GM12878 (cell line): ENCODE data around the gene SHC4. TPM values are rescaled to one million over a fixed set of nuclear protein-coding genes. Genes with fewer than 3 reads are reported as not detected.

Source experiments
- ATAC-seq: fragments of 200-7000 bp; cut with Tn5 transposase; 3 replicates; pipeline ENCODE4 v1.9.1; 2020; ENCODE audit warnings: mild to moderate bottlenecking, moderate library complexity
- BruUV-seq: library from RNA; stranded (reverse); fragments of 400-500 nt; replicated peaks from 2 replicates; lab custom pipeline; 2021; lab: Mats Ljungman, UMichigan
- CTCF ChIA-PET: fragments of 300-600 bp; sonication (Branson Sonifier 250); formaldehyde crosslinking; extraction: SDS; loops from one replicate; lab custom pipeline; 2021; ENCODE audit warnings: inconsistent platforms; lab: Yijun Ruan, JAX
- POLR2A ChIA-PET: fragments of 350-600 bp; formaldehyde crosslinking; extraction: SDS; loops from one replicate; lab custom pipeline; 2021; ENCODE audit warnings: inconsistent platforms; lab: Charles Lee
- RAD21 ChIA-PET: fragments of 300-600 bp; sonication (Branson Sonifier 250); formaldehyde crosslinking; loops from one replicate; lab custom pipeline; 2023; ENCODE audit warnings: antibody characterized with exemption; ENCODE audit not compliant: unreplicated experiment; lab: Charles Lee
- SMC1A ChIA-PET: fragments of 300-600 bp; sonication (Branson Sonifier 250); formaldehyde crosslinking; loops from one replicate; lab custom pipeline; 2023; ENCODE audit not compliant: unreplicated experiment, uncharacterized antibody; lab: Charles Lee
- DNase-seq: peaks from one replicate; pipeline ENCODE4 v3.0.0-alpha.2; 2011; ENCODE audit warnings: low read depth, low spot score
- FAIRE-seq: peaks from 3 replicates; lab custom pipeline; 2011; peaks lifted over from hg19 to GRCh38; lab: Jason Lieb, UNC
- H2AFZ ChIP-seq: 2 replicates; pipeline ENCODE4 v1.6.0; 2011; ENCODE audit warnings: low read depth, low read length, control low read depth; ENCODE audit not compliant: control insufficient read depth
- H3K27ac ChIP-seq: 2 replicates; pipeline ENCODE4 v1.5.1; 2011; ENCODE audit warnings: control low read depth; ENCODE audit not compliant: control insufficient read depth, insufficient read depth
- H3K27me3 ChIP-seq, 2 experiments: replicated peaks in 1 of 2; 2 replicates each; pipeline versions ENCODE4 v1.6.0 to v1.6.1; 2011; ENCODE audit warnings: low read length in 1 of 2; ENCODE audit not compliant: control insufficient read depth in 2 of 2, insufficient read depth in 2 of 2
- H3K36me3 ChIP-seq, 2 experiments: 2 replicates each; pipeline ENCODE4 v1.5.1; 2011; ENCODE audit warnings: low read length in 1 of 2; ENCODE audit not compliant: control insufficient read depth in 2 of 2, insufficient read depth in 2 of 2
- H3K4me1 ChIP-seq: 2 replicates; pipeline ENCODE4 v1.6.1; 2011; ENCODE audit warnings: mild to moderate bottlenecking, low read length, moderate library complexity, mixed read lengths; ENCODE audit not compliant: control insufficient read depth, insufficient read depth
- H3K4me2 ChIP-seq: 2 replicates; pipeline ENCODE4 v1.6.0; 2011; ENCODE audit warnings: control low read depth; ENCODE audit not compliant: control insufficient read depth, insufficient read depth
- H3K4me3 ChIP-seq: fragments of 200-600 bp; sonication (generic); 2 replicates; pipeline ENCODE4 v1.5.1; 2016
- H3K79me2 ChIP-seq: 2 replicates; pipeline ENCODE4 v1.6.0; 2011; ENCODE audit warnings: low read length; ENCODE audit not compliant: control insufficient read depth, insufficient read depth
- H3K9ac ChIP-seq: 2 replicates; pipeline ENCODE4 v1.8.0; 2011; ENCODE audit warnings: low read length, control low read depth, mixed read lengths; ENCODE audit not compliant: control insufficient read depth, insufficient read depth
- H3K9me3 ChIP-seq: replicated peaks from 3 replicates; pipeline ENCODE4 v1.5.1; 2011; ENCODE audit warnings: mild to moderate bottlenecking, low read length; ENCODE audit not compliant: control insufficient read depth, insufficient read depth
- H4K20me1 ChIP-seq: 2 replicates; pipeline ENCODE4 v1.6.0; 2011; ENCODE audit not compliant: control insufficient read depth, insufficient read depth
- CHD1 ChIP-seq: IDR thresholded peaks from 2 replicates; pipeline ENCODE4 v1.6.1; 2012; ENCODE audit warnings: low read depth, low read length, improper control_type of control experiment
- DPF2 ChIP-seq: fragments of 450-650 bp; IDR thresholded peaks from 2 replicates; pipeline ENCODE4 v1.6.1; 2017; ENCODE audit warnings: mild to moderate bottlenecking
- EGR1 ChIP-seq, 2 experiments: IDR thresholded peaks; 1 replicate in 1 of 2; 2 replicates in 1 of 2; pipeline ENCODE4 v1.6.1; 2011 to 2012; ENCODE audit warnings: low read depth in 2 of 2, low read length in 2 of 2, borderline replicate concordance in 1 of 2, mild to moderate bottlenecking in 1 of 2, moderate library complexity in 1 of 2
- ETV6 ChIP-seq, 2 experiments: fragments of 450-650 bp in 1 of 2; IDR thresholded peaks in 1 of 2; conservative IDR thresholded peaks in 1 of 2; 2 replicates each; pipeline ENCODE4 v1.6.1; 2014; ENCODE audit warnings: antibody characterized with exemption in 1 of 2, borderline replicate concordance in 1 of 2, low read depth in 1 of 2, mild to moderate bottlenecking in 1 of 2, moderate library complexity in 1 of 2
- KDM1A ChIP-seq: fragments of 200-600 bp; sonication (generic); IDR thresholded peaks from 2 replicates; pipeline ENCODE4 v1.6.1; 2016; ENCODE audit warnings: borderline replicate concordance
- MEF2A ChIP-seq: IDR thresholded peaks from 2 replicates; pipeline ENCODE4 v1.6.1; 2011; ENCODE audit warnings: low read depth, mild to moderate bottlenecking, low read length, moderate library complexity; ENCODE audit not compliant: insufficient read depth
- NBN ChIP-seq: fragments of 450-650 bp; IDR thresholded peaks from 2 replicates; pipeline ENCODE4 v1.6.1; 2016
- NFYB ChIP-seq: IDR thresholded peaks from 2 replicates; pipeline ENCODE4 v1.6.1; 2011; ENCODE audit warnings: low read depth, mild to moderate bottlenecking, low read length, improper control_type of control experiment, moderate library complexity; ENCODE audit not compliant: insufficient read depth
- RAD51 ChIP-seq: fragments of 450-650 bp; IDR thresholded peaks from 2 replicates; pipeline ENCODE4 v1.6.1; 2016; ENCODE audit warnings: moderate library complexity, mild to moderate bottlenecking, inconsistent platforms
- SMAD1 ChIP-seq: fragments of 450-650 bp; IDR thresholded peaks from 2 replicates; pipeline ENCODE4 v1.6.1; 2018; ENCODE audit warnings: mild to moderate bottlenecking, low read depth; ENCODE audit not compliant: partially characterized antibody
- STAT3 ChIP-seq: IDR thresholded peaks from 2 replicates; pipeline ENCODE4 v1.6.1; 2011; ENCODE audit warnings: low read depth, low read length, improper control_type of control experiment
- TBL1XR1 ChIP-seq: IDR thresholded peaks from 2 replicates; pipeline ENCODE4 v1.6.1; 2012; ENCODE audit warnings: low read depth, low read length, improper control_type of control experiment
- YY1 ChIP-seq: IDR thresholded peaks from 2 replicates; pipeline ENCODE4 v1.6.1; 2011; ENCODE audit warnings: low read depth, mild to moderate bottlenecking, low read length
- ZNF207 ChIP-seq: fragments of 450-650 bp; IDR thresholded peaks from 2 replicates; pipeline ENCODE4 v1.6.1; 2014; ENCODE audit warnings: antibody characterized with exemption, mild to moderate bottlenecking, borderline replicate concordance
- WGBS: methylation state at CpG from one replicate; pipeline ENCODE4 v1.1.6; 2016; ENCODE audit warnings: low lambda C conversion rate; ENCODE audit not compliant: insufficient replicate concordance, insufficient coverage; ENCODE audit errors: missing lambda C conversion rate; 5-methylcytosine and 5-hydroxymethylcytosine counted together
- in situ Hi-C: fragments of 300-500 bp; cut with MboI; formaldehyde crosslinking; loops from 9 replicates; pipeline ENCODE4 v1.14.3; 2018; ENCODE audit warnings: mixed read lengths
- intact Hi-C: fragments of 100-400 bp; cut with micrococcal nuclease; formaldehyde crosslinking; loops from one replicate; pipeline ENCODE4 v1.14.2; 2022; ENCODE audit not compliant: unreplicated experiment
- polyA plus RNA-seq, 11 experiments: library from polyadenylated mRNA; depleted of rRNA in 4 of 11; unstranded in 6 of 11; stranded (reverse) in 5 of 11; fragments of >200 nt; fragmentation: Nextera tagmentation in 4 of 11; fragmentation: Illumina TruSeq in 1 of 11; extraction: Ambion mirVana in 4 of 11; extraction: Trizol in 1 of 11; gene quantifications; 1 replicate in 1 of 11; 2 replicates in 10 of 11; pipeline versions ENCODE4 v1.2.1 to v1.2.3, GENCODE V29; 2011 to 2016; ENCODE audit warnings: inconsistent platforms in 2 of 11, missing spikeins in 2 of 11, low read depth in 1 of 11
- total RNA-seq, 4 experiments: library from RNA; depleted of rRNA in 3 of 4; stranded (reverse); fragments of >200 nt in 3 of 4; fragmentation: Illumina TruSeq in 1 of 4; extraction: Trizol in 1 of 4; gene quantifications; 2 replicates each; pipeline versions ENCODE4 v1.2.1 to v1.2.3, GENCODE V29; 2013 to 2021
- TF ChIP-seq, protein P1 (sequence below): fragments of 450-650 bp; IDR thresholded peaks from 2 replicates; pipeline ENCODE4 v1.6.1; 2017; ENCODE audit warnings: mild to moderate bottlenecking, moderate library complexity
- TF ChIP-seq, protein P2 (sequence below): fragments of 450-650 bp; IDR thresholded peaks from 2 replicates; pipeline ENCODE4 v1.6.1; 2017; ENCODE audit warnings: mild to moderate bottlenecking

The SHC4 gene
- total and polyA plus RNA-seq, 10 of the 15 experiments (the other 5 are each of a cell fraction or from before 2014, with no cell fraction given) = 0.04 to 0.87 (median 0.14) TPM

DNA sequence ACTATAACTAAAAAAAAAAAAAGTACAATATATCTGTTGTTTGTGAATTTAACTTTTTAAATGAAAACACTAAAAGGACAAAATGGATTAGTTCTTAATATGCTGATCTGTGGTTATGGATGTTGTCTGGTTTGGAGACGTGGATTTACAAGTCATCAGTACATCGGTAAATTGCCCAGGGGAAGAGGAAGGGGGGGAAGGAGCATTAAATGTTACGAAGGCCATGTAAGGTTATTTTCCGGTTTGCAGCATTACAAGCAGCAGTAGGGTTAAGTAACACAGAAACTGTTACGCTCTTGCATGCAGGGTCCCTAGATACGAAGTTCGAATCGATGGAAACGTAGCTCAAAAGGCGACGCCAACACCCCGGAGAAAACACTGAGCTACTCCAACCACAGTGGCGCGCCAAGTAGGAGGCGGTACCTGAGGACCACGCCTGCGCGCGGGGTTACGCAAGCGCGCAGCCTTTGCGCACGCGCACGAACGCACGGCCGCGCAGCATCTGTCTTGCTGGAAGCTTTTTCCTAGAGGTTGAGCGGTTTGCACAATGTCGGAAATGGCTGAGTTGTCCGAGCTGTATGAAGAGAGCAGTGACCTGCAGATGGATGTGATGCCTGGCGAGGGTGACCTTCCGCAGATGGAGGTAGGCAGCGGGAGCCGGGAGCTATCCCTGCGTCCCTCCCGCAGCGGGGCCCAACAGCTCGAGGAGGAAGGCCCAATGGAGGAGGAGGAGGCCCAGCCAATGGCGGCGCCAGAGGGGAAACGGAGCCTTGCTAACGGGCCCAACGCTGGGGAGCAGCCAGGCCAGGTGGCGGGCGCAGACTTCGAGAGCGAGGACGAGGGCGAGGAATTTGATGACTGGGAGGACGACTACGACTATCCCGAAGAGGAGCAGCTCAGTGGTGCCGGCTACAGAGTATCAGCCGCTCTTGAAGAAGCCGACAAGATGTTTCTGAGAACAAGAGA is 85.8 kb downstream of the SHC4 start, which contains the start of gene EID1:
EID1 (plus strand) TSS at position 505 of the 966 bp plus-strand sequence; CDS start at position 548, 43 bp downstream.
- ATAC-seq (peak; percentile 94), FAIRE-seq (peak; percentile 64), DNase-seq (peak; percentile 87)
- intact Hi-C loops = loop anchor here (2.0 kb wide), 1 partner anchor 63 kb away; no protein-coding TSS in a partner anchor
- RAD21 ChIA-PET = interaction anchor here (0.7 to 3.0 kb wide), 22 partner anchors 10 to 1267 kb away, joined by 3 to 25 read pairs (median 4); partner anchors contain the start of genes CEP152, COPS2 and SHC4
- Histone ChIP-seq H3K4me1 (peaks cover 4% of the 10 kb centered on the region), H3K9me3 (no peaks in the 10 kb centered on the region), H3K27me3 (no peaks in the 10 kb centered on the region), H4K20me1 (no peaks in the 10 kb centered on the region; the same call in 1 of the 2 replicates), H3K36me3 (no peaks in the 10 kb centered on the region), H3K4me2 (peak within 1 kb of the TSS; percentile 77), H2AFZ (peak within 1 kb of the TSS; percentile 94), H3K9ac (peak within 1 kb of the TSS; percentile 89), H3K79me2 (peaks cover 26% of the 10 kb centered on the region), H3K4me3 (peak within 1 kb of the TSS; percentile 67), H3K27ac (peak within 1 kb of the TSS; percentile 85)
- POLR2A ChIA-PET = interaction anchor here (0.6 to 1.5 kb wide), 14 partner anchors 10 to 539 kb away, joined by 3 to 7 read pairs (median 4); partner anchors contain the start of genes CEP152 and COPS2
- TSS peak; percentile 92 for BruUV-seq
- in situ Hi-C loops = loop anchor here (10.0 kb wide), 1 partner anchor 747 kb away; the partner anchor contains the start of genes DTWD1 and FAM227B
- 1% methylated on average over 58 of the region's 58 CpGs for WGBS
- SMC1A ChIA-PET = interaction anchor here (0.6 to 7.1 kb wide), 26 partner anchors 9 to 1104 kb away, joined by 3 to 55 read pairs (median 4); partner anchors contain the start of gene SHC4
- CTCF ChIA-PET = interaction anchor here (0.6 to 4.7 kb wide), 20 partner anchors 10 to 1267 kb away, joined by 3 to 38 read pairs (median 4); partner anchors contain the start of genes CEP152, COPS2 and SECISBP2L
- TF ChIP-seq TBL1XR1 = peak; percentile 59; the same call in 1 of the 2 replicates
- no peak for TF ChIP-seq MEF2A
- TF ChIP-seq, protein P1, sequence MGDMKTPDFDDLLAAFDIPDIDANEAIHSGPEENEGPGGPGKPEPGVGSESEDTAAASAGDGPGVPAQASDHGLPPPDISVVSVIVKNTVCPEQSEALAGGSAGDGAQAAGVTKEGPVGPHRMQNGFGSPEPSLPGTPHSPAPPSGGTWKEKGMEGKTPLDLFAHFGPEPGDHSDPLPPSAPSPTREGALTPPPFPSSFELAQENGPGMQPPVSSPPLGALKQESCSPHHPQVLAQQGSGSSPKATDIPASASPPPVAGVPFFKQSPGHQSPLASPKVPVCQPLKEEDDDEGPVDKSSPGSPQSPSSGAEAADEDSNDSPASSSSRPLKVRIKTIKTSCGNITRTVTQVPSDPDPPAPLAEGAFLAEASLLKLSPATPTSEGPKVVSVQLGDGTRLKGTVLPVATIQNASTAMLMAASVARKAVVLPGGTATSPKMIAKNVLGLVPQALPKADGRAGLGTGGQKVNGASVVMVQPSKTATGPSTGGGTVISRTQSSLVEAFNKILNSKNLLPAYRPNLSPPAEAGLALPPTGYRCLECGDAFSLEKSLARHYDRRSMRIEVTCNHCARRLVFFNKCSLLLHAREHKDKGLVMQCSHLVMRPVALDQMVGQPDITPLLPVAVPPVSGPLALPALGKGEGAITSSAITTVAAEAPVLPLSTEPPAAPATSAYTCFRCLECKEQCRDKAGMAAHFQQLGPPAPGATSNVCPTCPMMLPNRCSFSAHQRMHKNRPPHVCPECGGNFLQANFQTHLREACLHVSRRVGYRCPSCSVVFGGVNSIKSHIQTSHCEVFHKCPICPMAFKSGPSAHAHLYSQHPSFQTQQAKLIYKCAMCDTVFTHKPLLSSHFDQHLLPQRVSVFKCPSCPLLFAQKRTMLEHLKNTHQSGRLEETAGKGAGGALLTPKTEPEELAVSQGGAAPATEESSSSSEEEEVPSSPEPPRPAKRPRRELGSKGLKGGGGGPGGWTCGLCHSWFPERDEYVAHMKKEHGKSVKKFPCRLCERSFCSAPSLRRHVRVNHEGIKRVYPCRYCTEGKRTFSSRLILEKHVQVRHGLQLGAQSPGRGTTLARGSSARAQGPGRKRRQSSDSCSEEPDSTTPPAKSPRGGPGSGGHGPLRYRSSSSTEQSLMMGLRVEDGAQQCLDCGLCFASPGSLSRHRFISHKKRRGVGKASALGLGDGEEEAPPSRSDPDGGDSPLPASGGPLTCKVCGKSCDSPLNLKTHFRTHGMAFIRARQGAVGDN = peak; percentile 94
- peak; percentile 75; the same call in 1 of the 2 replicates for TF ChIP-seq ZNF207
- TF ChIP-seq NBN = peak; percentile 70; the same call in 1 of the 2 replicates
- peak; percentile 23 for TF ChIP-seq SMAD1
- no peak for TF ChIP-seq RAD51
- TF ChIP-seq KDM1A = no peak
- no peak for TF ChIP-seq CHD1
- no peak for TF ChIP-seq ETV6 (conservative IDR thresholded peaks at IDR 0.05 in 1 of 2, IDR thresholded peaks at IDR 0.05 in 1 of 2; ENCODE audit: borderline replicate concordance in 1 of 2, low read depth in 1 of 2)
- TF ChIP-seq, protein P2, sequence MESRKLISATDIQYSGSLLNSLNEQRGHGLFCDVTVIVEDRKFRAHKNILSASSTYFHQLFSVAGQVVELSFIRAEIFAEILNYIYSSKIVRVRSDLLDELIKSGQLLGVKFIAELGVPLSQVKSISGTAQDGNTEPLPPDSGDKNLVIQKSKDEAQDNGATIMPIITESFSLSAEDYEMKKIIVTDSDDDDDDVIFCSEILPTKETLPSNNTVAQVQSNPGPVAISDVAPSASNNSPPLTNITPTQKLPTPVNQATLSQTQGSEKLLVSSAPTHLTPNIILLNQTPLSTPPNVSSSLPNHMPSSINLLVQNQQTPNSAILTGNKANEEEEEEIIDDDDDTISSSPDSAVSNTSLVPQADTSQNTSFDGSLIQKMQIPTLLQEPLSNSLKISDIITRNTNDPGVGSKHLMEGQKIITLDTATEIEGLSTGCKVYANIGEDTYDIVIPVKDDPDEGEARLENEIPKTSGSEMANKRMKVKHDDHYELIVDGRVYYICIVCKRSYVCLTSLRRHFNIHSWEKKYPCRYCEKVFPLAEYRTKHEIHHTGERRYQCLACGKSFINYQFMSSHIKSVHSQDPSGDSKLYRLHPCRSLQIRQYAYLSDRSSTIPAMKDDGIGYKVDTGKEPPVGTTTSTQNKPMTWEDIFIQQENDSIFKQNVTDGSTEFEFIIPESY = no peak
- TF ChIP-seq DPF2 = 0 out of 2 replicates have a peak, but pooled peaks have one; percentile 55
- TF ChIP-seq STAT3 = no peak
- TF ChIP-seq NFYB = 0 out of 2 replicates have a peak, but pooled peaks have one; percentile 20
- peak; percentile 93 for TF ChIP-seq YY1
- peak; percentile 8 to 50; a peak in 1 of 3 replicates for TF ChIP-seq EGR1 (IDR thresholded peaks at IDR 0.05; ENCODE audit: borderline replicate concordance in 1 of 2, low read depth in 2 of 2, low read length in 2 of 2)
